SK-N-SH (cell line): Measurements from ENCODE around the gene CDKAL1.

ENCODE experiments used
- CHD2 ChIP-seq: fragments of 150-350 bp; IDR thresholded peaks from 2 replicates; pipeline ENCODE4 v1.6.1; 2018; ENCODE audit warnings: low read length; ENCODE audit not compliant: partially characterized antibody
- CTCF ChIP-seq: fragments of 200-600 bp; sonication (generic); IDR thresholded peaks from 2 replicates; pipeline ENCODE4 v1.6.1; 2017; ENCODE audit warnings: antibody characterized with exemption, mild to moderate bottlenecking, moderate library complexity
- EP300 ChIP-seq, 2 experiments: IDR thresholded peaks; 2 replicates each; pipeline versions ENCODE4 v1.4.0 to v1.6.1; 2012; ENCODE audit warnings: borderline replicate concordance in 1 of 2, low read depth in 1 of 2, low read length in 1 of 2
- FOXJ3 ChIP-seq: sonication (generic); formaldehyde crosslinking; IDR thresholded peaks from 2 replicates; pipeline ENCODE4 v1.5.1; 2020; ENCODE audit warnings: mild to moderate bottlenecking, missing genetic modification reagents
- MAX ChIP-seq: IDR thresholded peaks from 2 replicates; pipeline ENCODE4 v1.4.0; 2012; ENCODE audit warnings: low read depth
- MEF2A ChIP-seq: IDR thresholded peaks from 2 replicates; pipeline ENCODE4 v1.4.0; 2012; ENCODE audit warnings: low read depth, borderline replicate concordance
- MXI1 ChIP-seq: IDR thresholded peaks from 2 replicates; pipeline ENCODE4 v1.6.1; 2012; ENCODE audit warnings: mild to moderate bottlenecking, low read depth, low read length, improper control_type of control experiment
- NFIC ChIP-seq: IDR thresholded peaks from 2 replicates; pipeline ENCODE4 v1.4.0; 2012; ENCODE audit warnings: borderline replicate concordance
- NRF1 ChIP-seq: IDR thresholded peaks from 2 replicates; pipeline ENCODE4 v1.6.1; 2012; ENCODE audit warnings: low read depth, mild to moderate bottlenecking, low read length
- RCOR1 ChIP-seq: fragments of 150-350 bp; IDR thresholded peaks from 2 replicates; pipeline ENCODE4 v1.6.1; 2017; ENCODE audit warnings: antibody characterized with exemption, low read length
- REST ChIP-seq: IDR thresholded peaks from 2 replicates; pipeline ENCODE4 v1.6.1; 2012; ENCODE audit warnings: mild to moderate bottlenecking, low read depth, low read length, moderate library complexity
- USF1 ChIP-seq: IDR thresholded peaks from 2 replicates; pipeline ENCODE4 v1.4.0; 2012; ENCODE audit warnings: low read depth, borderline replicate concordance
- USF2 ChIP-seq: fragments of 150-350 bp; IDR thresholded peaks from 2 replicates; pipeline ENCODE4 v1.6.1; 2017; ENCODE audit warnings: antibody characterized with exemption, low read length, low read depth, borderline replicate concordance
- YY1 ChIP-seq: IDR thresholded peaks from 2 replicates; pipeline ENCODE4 v1.4.0; 2012; ENCODE audit warnings: low read depth, mild to moderate bottlenecking

- no peak for TF ChIP-seq CTCF
- no peak for TF ChIP-seq NRF1
- TF ChIP-seq CHD2 = no peak
- TF ChIP-seq YY1 = no peak
- no peak for TF ChIP-seq MEF2A
- no peak for TF ChIP-seq REST
- no peak for TF ChIP-seq MXI1
- no peak for TF ChIP-seq MAX
- TF ChIP-seq RCOR1 = no peak
- TF ChIP-seq NFIC = no peak
- TF ChIP-seq USF2 = no peak
- no peak for TF ChIP-seq EP300 (IDR thresholded peaks at IDR 0.05; ENCODE audit: borderline replicate concordance in 1 of 2, low read depth in 1 of 2, low read length in 1 of 2)
- TF ChIP-seq USF1 = no peak
- TF ChIP-seq FOXJ3 (CRISPR knock-in tag) = no peak
These were observed 267.3 kb downstream of the CDKAL1 start for GRCh38 chr6:20801595-20801994.
